ENCODE measurements around the gene FUZ.

FUZ gene

GRCh38 chr19:49850487-49851342, 37.6 kb upstream of the FUZ start, which contains the start of gene PTOV1 (continued):
- TF ChIP-seq ZBTB11 (tag by site-specific recombination; conservative IDR thresholded peaks at IDR 0.05; ENCODE audit: low read depth) (peak; percentile 84), WT1 (tag by site-specific recombination; IDR thresholded peaks at IDR 0.05) (peak; percentile 65; the same call in 1 of the 2 replicates), ZNF837 (tag by site-specific recombination; IDR thresholded peaks at IDR 0.05) (0 out of 2 replicates have a peak, but pooled peaks have one; percentile 61), ZNF221 (tag by site-specific recombination; IDR thresholded peaks at IDR 0.05; ENCODE audit: borderline replicate concordance) (0 out of 2 replicates have a peak, but pooled peaks have one; percentile 22), SP7 (tag by site-specific recombination; IDR thresholded peaks at IDR 0.05) (peak; percentile 87), ZNF335 (tag by site-specific recombination; conservative IDR thresholded peaks at IDR 0.05) (peak; percentile 94), ZNF624 (tag by site-specific recombination; IDR thresholded peaks at IDR 0.05) (no peak), ZNF549 (tag by site-specific recombination; IDR thresholded peaks at IDR 0.05) (no peak), ZNF324 (tag by site-specific recombination; IDR thresholded peaks at IDR 0.05) (peak; percentile 91), GLI4 (tag by site-specific recombination; IDR thresholded peaks at IDR 0.05) (peak; percentile 79; the same call in 1 of the 2 replicates), ZNF677 (tag by site-specific recombination; IDR thresholded peaks at IDR 0.05) (0 out of 2 replicates have a peak, but pooled peaks have one; percentile 18), ZNF785 (tag by site-specific recombination; IDR thresholded peaks at IDR 0.05) (peak; percentile 88; the same call in 1 of the 2 replicates), ZNF501 (tag by site-specific recombination; IDR thresholded peaks at IDR 0.05) (peak; percentile 82; the same call in 1 of the 2 replicates), MZF1 (tag by site-specific recombination; IDR thresholded peaks at IDR 0.05; ENCODE audit: borderline replicate concordance) (peak; percentile 63; the same call in 1 of the 2 replicates), ZNF10 (tag by site-specific recombination; IDR thresholded peaks at IDR 0.05) (peak; percentile 68), ZNF645 (tag by site-specific recombination; IDR thresholded peaks at IDR 0.05) (no peak), ZNF639 (tag by site-specific recombination; IDR thresholded peaks at IDR 0.05) (peak; percentile 52; the same call in 1 of the 2 replicates), REPIN1 (tag by site-specific recombination; IDR thresholded peaks at IDR 0.05; ENCODE audit: low read depth) (peak; percentile 78; the same call in 1 of the 2 replicates), ZNF449 (tag by site-specific recombination; IDR thresholded peaks at IDR 0.05) (peak; percentile 70), KLF17 (tag by site-specific recombination; IDR thresholded peaks at IDR 0.05) (0 out of 2 replicates have a peak, but pooled peaks have one; percentile 51), ZIC2 (tag by site-specific recombination; IDR thresholded peaks at IDR 0.05) (peak; percentile 75), ZNF2 (tag by site-specific recombination; IDR thresholded peaks at IDR 0.05) (peak; percentile 86), ZNF701 (tag by site-specific recombination; IDR thresholded peaks at IDR 0.05) (no peak), ZNF777 (tag by site-specific recombination; IDR thresholded peaks at IDR 0.05; ENCODE audit: borderline replicate concordance) (0 out of 2 replicates have a peak, but pooled peaks have one; percentile 54), ZNF561 (tag by site-specific recombination; IDR thresholded peaks at IDR 0.05; ENCODE audit: borderline replicate concordance) (peak; percentile 97), GLIS1 (tag by site-specific recombination; IDR thresholded peaks at IDR 0.05) (peak; percentile 94), EGR2 (tag by site-specific recombination; IDR thresholded peaks at IDR 0.05; ENCODE audit: low read depth) (peak; percentile 77), ZNF157 (tag by site-specific recombination; IDR thresholded peaks at IDR 0.05) (no peak), ZNF19 (tag by site-specific recombination; IDR thresholded peaks at IDR 0.05; ENCODE audit: low read depth) (no peak), ZNF214 (tag by site-specific recombination; IDR thresholded peaks at IDR 0.05; ENCODE audit: borderline replicate concordance) (no peak)

Data from HEK293 (cell line).